ENCODE data around the gene PTPN22.

PTPN22 gene

DNA sequence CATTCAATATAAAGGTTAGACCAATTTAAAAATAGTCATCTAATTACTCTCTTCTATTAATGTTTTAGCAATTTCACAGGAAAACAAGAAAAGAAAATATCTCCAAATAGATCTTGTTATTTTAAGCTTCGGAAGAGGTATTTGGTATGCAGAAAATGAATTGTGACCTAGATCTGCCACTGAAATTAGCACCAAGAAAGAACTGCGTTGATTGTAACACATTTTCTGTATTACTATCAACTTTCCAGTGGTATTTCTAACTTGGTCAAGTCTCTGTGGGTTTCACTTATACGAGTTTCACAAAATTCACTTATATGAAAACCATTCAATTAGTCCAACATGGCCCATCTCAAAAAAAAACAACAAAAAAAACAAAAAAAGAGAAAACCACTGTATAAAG, 71.0 kb downstream of the PTPN22 start:
- DNase-seq (ENCODE audit: low read depth): no peak

DNA sequence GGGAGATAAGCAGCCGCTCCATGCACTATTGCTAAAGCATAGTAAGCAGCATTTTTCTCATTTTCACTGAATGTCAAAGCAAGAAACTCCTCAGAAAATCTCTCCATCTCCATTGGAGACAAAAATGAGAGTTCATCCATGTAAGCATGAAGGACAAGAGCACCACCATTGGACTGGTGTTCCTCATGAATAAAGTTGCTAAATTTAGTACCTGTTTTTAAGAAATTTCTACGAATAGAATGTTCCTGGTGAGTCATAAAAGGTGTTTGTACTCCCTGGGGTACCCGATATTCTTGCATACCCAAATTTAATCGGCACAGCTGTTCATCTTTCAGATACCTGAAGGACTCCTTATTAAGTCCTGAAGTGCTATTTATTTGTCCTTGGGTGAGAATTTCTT, 74.0 kb downstream of the PTPN22 start:
- no peak for DNase-seq (ENCODE audit: low read depth)

DNA sequence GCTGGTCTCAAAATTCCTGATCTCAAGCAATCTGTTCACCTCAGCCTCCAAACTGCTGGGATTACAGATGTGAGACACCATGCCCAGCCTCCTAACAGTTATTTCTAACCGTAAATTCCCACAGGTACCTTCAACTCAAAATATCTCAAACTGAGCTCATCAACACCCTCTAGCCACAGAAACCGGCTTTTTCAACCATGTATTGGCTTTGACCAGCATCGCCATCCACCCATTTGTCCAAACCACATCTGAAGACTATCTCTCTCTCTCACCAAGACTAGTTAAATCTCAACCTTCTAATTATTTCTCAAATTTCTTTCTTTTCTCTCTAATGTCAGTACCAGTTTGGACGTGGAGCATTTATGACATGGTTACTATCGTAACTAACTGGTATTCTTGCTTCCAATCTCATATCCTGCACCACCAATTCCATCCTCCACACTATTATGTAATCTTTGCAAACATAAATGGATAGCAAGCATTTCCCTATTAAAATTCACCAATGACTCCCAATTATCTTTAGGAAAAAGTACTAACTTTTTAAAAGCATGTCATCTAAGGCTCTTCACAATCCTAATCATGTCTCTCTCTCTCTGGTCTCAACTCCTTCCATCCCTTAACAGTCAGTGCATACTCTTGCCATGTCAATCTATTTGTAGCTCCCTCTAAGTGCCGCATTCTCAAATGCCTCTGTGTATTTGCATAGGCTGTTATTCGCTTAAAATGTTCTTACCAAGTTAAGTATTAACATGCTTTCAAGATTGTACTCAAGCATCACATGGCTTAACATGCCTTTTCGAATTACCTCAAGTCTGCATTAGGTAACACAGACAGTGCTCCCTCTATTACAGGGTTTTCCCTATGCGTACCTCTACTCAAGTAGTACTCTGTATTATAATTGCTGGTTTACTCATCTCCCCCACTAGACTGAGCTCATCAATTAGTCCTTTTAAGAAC, 77.4 kb downstream of the PTPN22 start:
- DNase-seq (ENCODE audit: low read depth): no peak

DNA sequence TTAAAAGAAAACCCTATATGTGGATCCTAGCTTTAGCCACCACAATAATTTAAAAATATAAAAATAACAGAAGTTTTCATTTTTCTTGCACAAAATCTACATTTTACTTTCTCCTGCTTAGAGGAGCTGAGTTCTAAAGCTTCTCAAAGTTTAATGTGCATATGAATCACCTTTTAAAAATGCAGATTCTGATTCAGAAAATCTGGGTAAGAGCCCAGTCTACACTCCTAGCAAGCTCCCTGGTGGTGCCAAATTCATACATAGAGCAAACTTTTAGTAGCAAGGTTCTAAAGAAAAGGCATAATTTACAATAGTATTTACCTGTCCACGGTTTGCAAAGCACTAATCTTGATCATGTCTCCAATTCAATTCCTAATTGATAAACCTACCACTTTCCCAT, 78.5 kb downstream of the PTPN22 start:
- DNase-seq (ENCODE audit: low read depth): no peak

DNA sequence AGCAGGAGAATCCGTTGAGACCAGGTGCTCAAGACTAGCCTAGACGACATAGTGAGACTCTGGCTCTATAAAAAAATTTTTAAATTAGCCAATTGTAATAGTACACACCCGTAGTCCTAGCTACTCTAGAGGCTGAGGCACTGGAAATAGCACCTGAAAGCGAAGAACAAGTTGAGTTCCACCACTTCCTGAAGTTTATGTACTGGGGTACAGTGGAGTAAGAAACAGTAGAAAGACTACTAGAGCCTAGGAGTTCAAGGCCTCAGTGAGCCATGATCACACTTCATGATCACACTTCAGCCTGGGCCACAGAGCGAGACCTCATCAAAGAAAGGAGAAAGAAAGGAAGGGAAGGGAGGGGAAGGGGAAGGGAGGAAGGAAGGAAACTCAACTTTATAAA, 79.0 kb downstream of the PTPN22 start:
- no peak for DNase-seq (ENCODE audit: low read depth)

DNA sequence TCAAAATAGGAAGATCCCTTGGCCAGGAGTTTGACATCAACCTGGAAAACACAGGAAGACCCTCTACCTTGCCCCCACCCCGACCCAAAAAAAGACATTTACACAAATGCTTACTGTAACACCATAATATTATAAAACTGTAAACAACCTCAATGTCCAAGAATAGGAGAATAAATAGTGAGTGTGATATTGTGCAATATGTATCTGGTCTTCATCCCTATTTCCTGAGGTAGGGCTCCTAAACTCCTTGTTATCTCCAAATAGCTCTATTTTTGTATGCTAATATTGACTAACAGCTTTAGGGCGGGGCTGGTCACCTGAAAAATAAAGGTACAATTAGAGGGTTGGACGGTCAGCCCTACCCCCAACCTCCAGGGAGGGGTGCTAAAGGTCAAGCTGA, 82.7 kb downstream of the PTPN22 start:
- DNase-seq (ENCODE audit: low read depth): no peak

DNA sequence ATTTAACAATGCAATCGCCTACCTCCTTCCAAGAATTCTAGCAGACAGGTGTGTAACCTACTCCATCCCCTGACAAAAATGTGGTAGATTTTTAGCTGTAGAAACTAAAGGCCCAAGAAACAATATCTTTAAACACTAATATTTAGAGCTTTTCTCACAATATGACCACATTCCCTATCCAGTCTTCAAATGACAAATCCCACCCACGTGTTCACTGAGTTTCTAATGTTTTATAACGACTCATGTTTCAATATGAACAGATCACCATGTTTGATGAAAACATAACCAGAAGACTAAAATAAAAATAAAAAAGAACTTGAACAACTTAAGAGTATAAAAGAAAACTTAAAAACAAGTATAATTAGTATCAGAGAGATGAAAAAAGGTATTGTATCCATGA, 83.8 kb downstream of the PTPN22 start:
- DNase-seq (ENCODE audit: low read depth): no peak

DNA sequence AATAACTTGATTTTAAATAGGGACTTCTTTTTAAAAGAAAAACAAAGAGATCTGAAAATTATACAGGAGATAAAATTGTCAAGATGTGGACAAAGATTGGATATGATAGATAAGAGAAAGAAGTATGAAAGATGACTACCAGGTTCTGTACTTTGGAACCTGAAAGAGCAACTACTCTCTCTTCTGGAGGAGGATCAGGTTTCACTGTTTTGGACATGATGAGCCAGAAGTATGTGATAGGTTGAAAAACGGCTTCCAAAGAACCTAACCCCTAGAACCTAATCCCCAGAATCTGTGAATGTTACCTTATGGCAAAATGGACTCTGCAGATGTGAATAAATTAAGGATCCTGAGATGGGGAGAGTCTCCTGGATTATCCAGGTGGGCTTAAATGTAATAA, 85.4 kb downstream of the PTPN22 start:
- no peak for DNase-seq (ENCODE audit: low read depth)

DNA sequence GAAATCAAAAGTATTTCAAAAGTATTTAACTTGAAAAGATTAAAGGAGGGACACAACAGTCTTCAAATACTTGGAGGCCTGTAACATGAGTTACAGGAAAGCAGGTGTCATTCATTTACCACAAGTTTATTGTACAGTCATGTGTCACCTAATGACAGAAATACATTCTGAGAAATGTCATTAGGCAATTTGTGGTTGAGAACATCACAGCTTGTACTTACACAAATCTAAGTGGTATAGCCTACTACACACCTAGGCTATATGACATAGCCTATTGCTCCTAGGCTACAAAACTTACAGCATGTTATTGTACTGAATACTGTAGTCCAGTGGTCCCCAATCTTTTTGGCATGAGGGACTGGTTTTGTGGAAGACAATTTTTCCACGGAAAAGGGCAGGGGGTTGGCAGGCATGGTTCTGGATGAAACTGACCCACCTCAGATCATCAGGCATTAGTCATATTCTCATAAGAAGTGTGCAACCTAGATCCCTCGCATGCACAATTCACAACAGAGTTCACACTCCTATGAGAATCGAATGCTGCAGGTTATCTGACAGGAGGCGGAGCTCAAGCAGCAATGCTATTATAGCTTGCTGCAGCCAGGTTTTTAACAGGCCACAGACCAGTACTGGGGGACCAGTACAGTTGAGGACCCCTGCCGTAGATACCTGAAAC, 87.3 kb downstream of the PTPN22 start:
- DNase-seq (ENCODE audit: low read depth): no peak

DNA sequence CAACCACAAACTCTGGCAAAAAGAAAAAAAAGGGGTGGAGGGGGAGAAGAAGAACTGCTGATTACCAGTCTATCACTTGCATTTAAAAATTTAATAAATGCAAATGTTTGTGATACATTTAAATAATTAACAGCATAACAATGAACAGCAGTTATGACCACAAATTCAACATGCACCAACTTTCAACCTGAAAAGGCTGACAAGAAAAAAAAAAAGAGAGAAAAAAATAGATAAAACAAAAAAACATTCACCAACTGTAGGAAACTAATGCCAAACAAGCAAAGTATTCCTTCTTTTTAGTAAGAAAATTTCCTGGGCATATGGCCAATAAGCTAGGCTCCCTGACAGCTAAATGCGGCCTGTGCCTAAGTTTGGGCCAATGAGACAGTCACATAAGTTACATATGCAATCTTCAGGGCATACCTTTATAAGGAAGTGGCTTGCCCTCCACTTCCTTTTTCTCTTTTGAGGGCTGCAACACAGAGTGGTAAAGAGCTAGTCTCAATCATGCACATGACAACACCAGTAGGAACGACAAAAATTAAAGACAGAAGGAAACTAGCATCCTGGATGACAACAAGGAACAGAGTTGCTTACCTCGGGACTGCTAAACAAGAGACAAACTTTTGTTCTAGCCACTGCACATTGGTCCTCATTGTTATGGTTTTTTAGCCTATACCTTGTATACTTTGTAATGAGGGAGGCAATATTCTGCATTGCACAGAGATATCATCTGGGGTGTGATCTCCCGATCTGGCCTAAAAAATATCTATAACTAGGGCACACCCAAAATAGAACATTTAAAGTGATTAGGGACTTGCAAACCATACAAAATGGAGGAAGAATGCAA, 88.0 kb downstream of the PTPN22 start:
- no peak for DNase-seq (ENCODE audit: low read depth)

DNA sequence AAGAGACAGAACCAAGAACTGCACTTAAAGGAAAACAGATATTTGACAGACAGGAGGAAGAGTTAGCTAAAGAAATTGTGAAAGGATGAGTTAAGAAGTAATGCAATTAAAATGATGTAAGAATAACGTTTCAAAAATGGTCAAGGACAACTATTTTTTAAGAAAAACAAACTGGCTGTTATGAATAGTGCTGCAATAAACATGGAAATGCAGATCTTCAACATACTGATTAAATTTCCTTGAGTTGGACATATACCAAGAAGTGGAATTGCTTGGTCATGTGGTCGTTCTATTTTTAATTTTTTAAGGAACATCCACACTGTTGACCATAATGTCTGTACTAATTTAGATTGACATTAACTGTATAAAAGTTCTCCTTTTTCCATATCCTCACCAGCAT, 89.1 kb downstream of the PTPN22 start:
- no peak for DNase-seq (ENCODE audit: low read depth)

DNA sequence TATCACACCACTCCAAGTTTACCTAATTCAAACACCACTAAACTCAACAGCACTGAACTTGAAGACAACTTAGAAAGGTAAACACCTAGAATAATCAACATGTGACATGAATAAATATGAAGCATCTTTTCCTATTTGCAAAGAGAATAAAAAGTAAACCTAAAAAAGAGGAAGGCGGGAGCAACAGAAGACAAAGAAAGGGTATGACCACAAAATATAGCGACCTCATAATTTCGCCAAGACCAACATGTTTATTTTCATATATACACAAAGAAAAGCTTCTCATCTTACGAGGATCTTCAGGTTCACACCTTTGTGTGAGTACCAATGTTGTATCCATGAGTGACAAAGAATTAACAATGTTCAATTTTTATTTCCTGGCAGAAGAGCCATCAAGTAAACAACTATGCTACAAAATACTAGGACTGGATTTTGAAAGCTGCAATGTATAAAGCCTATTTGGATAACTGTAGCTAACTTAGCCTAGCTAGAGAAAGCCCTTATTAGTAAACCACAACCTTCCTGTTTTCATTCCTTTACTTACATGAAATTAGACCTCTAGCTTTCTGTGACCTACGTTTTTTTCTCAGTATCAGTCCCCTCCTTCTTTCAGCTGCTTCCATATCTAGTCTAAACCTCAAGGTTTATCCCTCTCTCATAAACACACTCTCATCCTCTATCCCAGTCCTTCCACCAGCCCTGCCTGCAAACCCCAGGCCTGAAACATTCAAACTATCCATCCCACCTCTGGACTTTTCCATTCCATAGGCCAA, 91.0 kb downstream of the PTPN22 start:
- DNase-seq (ENCODE audit: low read depth): no peak

DNA sequence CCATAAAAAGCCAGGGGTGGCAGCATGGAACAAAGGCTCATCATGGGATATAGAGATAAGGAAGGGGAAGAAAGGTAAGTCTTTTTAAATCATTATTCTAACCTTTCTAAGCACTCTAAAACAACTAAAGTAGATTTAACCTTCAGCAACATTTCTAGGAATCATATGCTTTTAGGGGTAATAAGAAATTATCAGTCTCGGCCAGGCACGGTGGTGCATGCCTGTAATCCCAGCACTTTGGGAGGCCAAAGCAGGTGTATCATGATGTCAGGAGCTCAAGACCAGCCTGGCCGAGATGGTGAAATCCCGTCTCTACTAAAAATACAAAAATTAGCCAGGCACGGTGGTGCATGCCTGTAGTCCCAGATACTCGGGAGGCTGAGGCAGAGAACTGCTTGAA, 92.0 kb downstream of the PTPN22 start:
- DNase-seq (ENCODE audit: low read depth): no peak

DNA sequence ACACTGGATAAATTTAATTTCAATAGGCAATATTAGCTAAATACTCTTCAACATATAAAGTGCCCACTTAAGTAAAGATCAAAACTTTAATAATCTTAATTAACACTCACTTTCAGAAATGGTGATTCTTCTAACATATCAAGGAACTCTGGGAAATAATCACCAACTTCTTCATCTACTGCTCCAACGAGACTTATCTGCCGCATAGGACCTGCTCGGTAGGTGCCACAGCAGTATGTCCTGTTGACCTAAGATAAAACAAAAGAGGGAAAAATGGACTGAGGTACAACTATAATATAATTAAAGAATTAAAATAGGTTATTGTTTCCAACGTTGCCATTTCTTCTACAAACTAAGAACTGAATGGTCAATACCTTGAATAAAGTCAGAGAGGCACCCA, 94.0 kb downstream of the PTPN22 start:
- DNase-seq (ENCODE audit: low read depth): no peak

DNA sequence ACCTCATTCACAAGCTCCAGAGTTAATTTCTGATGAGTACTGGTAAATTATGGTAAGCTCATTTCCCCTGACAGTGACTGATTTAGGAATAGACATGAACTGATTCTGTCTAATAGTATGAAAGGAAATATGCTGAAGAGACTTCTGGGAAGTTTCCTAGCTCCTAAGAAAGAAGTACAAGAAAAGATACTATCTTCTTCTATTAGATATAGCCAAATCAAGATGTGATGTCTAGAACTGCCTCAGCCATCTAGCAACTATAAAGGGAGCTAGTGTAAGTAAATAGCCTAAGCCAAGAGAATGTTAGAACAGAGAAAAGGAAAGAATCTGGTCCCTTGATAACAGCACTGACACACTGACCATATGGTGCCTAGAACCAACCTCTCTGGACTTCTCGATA, 101.5 kb downstream of the PTPN22 start:
- no peak for DNase-seq (ENCODE audit: low read depth)

DNA sequence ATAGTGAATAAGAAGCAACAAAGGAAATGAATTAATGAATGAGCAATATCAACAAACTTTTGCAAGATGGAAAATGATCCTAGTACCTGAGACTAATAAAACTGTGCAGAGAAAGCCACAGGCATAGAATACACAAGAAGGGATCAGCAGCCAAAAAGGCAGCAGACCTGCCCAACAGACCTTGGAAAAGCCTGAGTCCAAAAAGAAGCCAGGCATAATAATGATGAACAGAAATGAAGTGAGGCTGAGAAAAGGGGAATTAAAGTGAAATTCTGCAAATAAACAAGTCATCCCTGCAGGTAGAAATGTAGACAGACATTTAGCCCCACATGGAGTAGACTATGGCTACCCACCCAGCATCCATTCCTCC, 101.9 kb downstream of the PTPN22 start:
- DNase-seq (ENCODE audit: low read depth): no peak

DNA sequence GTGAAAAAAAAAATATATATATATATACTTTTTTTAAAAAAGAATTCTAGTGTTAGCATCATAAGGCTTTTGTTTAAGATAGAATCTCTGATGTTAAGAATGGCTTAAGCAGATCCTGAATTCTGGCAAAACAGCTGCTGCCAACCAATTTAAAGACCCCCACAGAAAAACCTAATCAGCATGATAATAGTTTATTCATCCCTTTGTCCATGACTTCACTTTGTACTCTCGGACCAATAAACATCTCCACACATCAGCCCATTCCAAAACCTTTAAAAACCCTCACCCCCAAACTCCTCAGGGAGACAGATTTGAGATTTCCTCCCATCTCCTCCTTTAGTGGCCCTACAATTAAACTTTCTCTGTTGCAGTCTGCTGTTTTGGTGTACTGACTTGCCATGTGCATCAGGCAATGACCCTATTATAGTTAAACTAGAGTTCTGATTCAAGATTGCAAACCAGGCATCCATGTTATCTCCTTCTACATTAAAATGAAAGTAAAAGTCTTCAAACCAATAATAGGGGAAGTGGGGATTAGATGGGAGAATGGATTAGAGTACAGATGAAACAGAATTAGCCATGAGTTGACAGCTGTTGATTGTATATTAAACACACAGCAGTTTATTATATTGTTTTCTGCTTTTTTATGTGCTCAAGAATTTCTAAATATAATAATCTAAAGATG, 102.5 kb downstream of the PTPN22 start:
- DNase-seq (ENCODE audit: low read depth): no peak

DNA sequence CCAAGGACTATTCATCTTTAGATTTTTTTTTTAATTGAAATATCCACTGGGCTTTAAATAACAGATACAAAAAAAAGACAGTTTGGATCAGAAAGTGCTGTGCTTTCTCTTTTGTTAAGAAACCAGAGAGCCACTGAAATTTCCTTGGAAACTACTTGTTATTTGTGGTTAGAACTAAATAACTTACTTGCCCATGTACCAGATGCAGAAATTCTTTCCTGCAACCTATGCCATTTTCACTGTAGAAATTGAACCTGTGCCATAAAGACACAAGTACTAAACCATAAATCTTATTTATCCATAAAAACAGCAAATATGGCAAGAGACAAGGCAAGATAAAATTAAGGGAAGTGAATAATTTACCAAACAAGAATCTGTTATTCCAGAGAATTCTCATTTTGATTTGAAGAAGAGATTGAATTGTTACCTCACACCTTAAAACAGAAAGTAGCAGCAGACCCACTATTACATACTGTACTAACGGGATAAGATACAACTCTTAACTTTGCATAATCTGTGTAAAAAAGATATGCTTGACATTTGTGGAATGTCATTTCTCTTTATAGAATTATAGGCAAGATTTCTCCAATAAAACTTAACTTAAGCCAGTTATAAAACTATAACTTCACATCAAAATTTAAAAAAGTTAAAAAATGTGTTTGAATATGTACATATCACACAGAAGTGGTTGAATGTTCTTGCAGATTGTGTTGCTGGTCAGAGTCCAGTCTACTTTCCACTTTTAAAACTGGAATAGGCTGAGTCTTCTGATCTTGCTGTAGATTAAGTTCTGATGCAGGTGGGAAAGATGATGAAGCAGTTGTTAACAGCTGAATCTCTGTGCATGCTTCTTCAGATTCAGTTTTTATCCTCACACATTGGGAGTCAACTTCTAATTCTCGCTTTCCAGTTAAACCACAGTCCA, 105.9 kb downstream of the PTPN22 start:
- no peak for DNase-seq (ENCODE audit: low read depth)
